Muscle of back (tissue), 11 donors: ENCODE measurements around the gene NCKAP5. TPM values are rescaled to one million over a fixed set of nuclear protein-coding genes. Genes with fewer than 3 reads are reported as not detected.

Experiments
- DNase-seq, 3 donors: peaks; one replicate each; pipeline versions ENCODE4 v3.0.0 to v3.0.0-alpha.2; 2013
- polyA plus RNA-seq, 10 donors: library from polyadenylated mRNA; unstranded; fragments of 120-200 nt; gene quantifications; one replicate each; pipeline ENCODE4 v1.2.1, GENCODE V29; 2013; ENCODE audit not compliant: insufficient read length in 10 of 10

Gene NCKAP5
- polyA plus RNA-seq, 10 donors = 3.3 to 8.8 (median 6.7) TPM

DNA sequence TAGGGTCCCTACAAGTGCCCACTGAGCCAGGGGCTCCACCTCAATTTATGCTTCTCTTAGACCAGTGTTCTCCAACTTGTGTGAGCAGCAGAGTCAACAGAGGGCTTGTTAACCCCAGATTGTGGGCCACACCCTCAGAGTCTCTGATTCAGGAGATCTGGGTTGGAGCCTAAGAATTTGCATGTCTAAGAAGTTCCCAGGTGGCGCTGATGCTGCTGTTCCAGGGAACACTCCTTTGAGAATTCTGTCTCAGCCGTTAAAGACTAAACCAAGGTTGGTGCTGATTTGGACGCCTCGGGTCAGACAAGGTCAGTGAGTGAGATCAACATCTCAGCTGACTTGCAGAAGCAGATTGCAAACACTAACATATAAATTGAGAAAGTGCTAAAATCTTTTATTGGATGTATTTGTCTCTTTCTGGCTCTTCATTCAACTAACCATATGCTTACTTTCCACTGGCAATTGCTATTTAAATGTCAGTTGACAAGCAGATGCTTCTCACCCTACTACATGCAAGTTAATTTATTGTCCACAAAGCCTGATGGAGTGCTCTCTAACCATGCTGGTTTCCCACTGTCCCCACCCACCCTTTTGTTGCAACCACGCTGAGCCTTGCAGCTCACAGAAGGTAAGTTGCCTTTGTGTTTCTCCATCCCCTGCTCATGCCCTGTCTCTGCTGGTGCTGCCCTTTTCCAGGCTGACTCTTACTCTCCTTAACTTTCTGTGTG is 929.8 kb downstream of the NCKAP5 start:
- DNase-seq = no peak

DNA sequence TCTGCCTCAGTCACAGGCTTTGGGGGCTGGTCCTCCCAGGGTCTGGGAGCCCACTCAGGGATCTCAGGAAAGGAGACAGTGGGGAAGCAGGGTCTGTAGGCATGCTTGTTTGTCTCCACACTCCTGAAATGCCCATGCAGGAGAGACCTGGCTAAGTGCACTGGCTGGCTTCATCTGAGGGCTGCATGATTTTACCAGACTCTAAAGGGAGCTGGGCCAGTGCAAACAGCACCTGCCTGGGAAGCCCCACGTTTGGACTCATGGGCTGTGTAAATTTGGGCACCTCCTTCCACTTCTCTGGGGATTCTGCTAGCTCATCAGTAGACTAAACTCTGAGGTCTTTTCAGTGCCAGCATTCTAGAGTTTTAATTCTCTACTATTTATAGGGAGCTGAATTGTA is 931.9 kb downstream of the NCKAP5 start:
- no peak for DNase-seq

DNA sequence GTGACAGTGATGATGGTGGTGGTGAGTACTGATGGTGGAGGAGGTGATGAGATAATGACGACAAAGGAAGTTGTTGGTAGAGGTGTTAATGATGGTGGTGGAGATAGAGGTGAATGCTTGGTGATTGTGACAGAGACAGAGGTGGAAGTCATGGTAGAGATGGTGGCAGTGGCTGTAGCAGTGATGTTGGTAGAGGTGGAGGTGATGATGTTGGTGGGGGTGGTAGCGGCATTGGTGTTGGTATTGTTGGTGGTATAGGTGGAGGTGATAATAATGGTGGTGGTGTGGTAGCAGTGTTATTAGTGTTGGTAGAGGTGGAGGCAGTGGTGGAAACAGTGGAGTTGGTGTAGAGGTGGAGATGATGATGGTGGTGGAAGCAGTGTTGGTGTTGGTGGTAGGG is 934.6 kb downstream of the NCKAP5 start:
- no peak for DNase-seq

DNA sequence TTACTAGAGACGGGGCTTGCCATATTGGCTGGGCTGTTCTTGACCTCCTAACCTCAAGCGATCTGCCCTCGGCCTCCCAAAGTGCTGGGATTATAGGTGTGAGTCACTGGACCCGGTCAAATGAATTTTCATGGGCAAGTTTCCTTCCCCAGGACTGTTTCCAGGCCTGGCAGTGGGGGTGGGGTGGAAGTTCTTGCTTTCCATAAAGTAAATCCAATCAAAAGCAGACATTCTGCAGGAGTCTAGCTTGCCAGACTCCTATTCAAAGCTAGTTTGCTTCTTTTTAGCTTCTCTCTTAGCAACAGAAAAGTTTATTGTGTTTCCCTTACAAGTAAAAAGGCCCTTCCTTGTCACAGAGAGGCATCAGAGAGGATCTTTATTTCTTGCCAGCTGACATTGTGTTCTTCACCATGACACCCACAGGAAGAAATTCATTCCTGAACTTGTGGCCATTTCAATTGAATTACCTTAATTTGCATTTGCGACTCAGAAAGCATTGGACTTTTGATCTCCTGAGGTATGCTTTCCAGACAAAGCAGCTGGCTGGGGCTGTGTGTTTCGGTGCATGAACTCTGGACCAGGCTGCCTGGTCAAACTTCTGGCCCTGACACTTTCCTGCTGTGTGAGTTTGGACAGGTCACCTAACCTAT is 936.1 kb downstream of the NCKAP5 start:
- DNase-seq = peak in 2 of 3 donors; percentile 13 to 37

DNA sequence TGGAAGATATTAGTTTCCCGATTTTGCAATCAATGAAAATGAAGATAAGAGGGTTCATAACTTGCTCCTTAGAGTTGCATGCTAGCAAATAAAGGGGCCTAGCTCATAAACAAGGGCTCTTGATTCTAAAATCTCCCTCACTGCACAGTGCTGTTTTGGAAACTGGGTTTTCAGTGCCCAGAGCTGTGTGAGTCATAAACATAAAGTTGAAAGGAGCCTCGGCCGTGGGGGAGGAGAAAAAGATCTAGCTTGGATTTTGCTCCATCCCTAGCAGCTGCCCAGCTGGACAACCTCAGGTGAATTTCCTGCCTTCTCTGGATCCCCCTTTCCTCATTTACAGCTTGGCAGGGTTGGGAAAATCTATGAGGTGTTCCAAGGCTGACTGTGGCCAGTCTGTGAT is 940.7 kb downstream of the NCKAP5 start:
- no peak for DNase-seq

DNA sequence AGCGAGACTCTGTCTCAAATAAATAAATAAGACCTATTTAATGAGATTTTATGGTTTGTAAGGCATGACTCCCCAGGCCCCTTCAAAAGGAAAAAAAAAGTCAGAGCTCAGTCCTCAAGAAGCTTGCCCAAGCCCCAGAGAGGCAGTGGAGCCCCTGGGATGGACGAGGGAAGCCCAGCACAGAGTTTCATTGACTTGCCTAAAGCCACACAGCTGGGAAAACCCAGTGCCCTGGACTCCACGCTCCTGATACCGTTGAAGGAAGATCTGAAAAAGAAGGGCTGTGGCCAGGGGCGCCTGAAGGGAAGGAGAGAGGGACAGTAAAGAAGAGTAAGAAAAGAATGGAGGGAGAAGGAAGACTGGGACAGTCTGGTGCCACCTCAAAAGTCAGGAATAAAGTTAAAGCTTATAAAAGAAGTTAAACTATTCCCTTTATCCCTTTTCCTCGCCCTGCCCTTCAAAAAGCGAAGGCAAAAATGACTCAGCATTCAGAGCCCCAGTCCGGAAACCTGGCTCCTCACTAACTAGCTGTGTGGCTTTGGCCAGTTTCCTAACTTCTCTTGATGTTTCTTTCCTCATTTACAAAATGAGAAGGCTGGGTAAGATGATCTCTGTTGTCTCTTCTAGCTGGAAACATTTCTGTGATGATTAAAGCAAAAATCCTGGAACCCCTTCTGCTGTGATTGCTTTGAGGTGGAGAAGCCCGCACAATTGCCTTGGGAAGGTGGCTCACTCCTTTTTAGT is 945.0 kb downstream of the NCKAP5 start:
- DNase-seq = peak; percentile 35 to 47 (median 44)
